IMR-90 (cell line): Measurements from ENCODE around the gene IQCM.

Experiments
- CEBPB ChIP-seq: IDR thresholded peaks from 2 replicates; pipeline ENCODE4 v1.6.1; 2012; ENCODE audit warnings: low read depth, low read length, improper control_type of control experiment
- POLR2A ChIP-seq: IDR thresholded peaks from 2 replicates; pipeline ENCODE4 v1.6.1; 2012; ENCODE audit warnings: mild to moderate bottlenecking, low read depth, low read length
- TF ChIP-seq, protein P1 (sequence below): conservative IDR thresholded peaks from 2 replicates; pipeline ENCODE4 v1.5.1; 2012; ENCODE audit warnings: mild to moderate bottlenecking, low read depth, low read length, improper control_type of control experiment
- TF ChIP-seq, protein P2 (sequence below): fragments of 150-350 bp; IDR thresholded peaks from 2 replicates; pipeline ENCODE4 v1.6.1; 2016; ENCODE audit warnings: low read depth, mild to moderate bottlenecking, low read length, moderate library complexity, borderline replicate concordance

DNA sequence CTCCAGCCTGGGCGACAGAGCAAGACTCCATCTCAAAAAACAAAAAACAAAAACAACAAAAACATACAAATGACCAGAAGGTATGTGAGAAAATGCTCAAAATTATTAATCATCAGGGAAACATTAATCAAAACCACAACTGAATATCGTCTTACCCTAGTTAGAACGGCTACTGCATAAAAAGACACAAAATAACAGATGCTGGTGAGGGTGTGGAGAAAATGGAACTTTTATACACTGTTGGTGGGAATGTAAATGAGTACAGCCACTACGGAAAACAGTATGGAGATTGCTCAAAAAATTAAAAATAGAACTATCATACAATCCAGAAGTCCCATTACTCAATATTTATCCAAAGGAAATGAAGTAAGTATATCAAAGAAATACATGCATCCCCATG is 27.3 kb downstream of the IQCM start:
- no peak for TF ChIP-seq CEBPB
- TF ChIP-seq, protein P1, sequence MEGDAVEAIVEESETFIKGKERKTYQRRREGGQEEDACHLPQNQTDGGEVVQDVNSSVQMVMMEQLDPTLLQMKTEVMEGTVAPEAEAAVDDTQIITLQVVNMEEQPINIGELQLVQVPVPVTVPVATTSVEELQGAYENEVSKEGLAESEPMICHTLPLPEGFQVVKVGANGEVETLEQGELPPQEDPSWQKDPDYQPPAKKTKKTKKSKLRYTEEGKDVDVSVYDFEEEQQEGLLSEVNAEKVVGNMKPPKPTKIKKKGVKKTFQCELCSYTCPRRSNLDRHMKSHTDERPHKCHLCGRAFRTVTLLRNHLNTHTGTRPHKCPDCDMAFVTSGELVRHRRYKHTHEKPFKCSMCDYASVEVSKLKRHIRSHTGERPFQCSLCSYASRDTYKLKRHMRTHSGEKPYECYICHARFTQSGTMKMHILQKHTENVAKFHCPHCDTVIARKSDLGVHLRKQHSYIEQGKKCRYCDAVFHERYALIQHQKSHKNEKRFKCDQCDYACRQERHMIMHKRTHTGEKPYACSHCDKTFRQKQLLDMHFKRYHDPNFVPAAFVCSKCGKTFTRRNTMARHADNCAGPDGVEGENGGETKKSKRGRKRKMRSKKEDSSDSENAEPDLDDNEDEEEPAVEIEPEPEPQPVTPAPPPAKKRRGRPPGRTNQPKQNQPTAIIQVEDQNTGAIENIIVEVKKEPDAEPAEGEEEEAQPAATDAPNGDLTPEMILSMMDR = no peak
- TF ChIP-seq POLR2A = no peak
- TF ChIP-seq, protein P2, sequence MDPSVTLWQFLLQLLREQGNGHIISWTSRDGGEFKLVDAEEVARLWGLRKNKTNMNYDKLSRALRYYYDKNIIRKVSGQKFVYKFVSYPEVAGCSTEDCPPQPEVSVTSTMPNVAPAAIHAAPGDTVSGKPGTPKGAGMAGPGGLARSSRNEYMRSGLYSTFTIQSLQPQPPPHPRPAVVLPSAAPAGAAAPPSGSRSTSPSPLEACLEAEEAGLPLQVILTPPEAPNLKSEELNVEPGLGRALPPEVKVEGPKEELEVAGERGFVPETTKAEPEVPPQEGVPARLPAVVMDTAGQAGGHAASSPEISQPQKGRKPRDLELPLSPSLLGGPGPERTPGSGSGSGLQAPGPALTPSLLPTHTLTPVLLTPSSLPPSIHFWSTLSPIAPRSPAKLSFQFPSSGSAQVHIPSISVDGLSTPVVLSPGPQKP = no peak
